Fibroblast of skin of left quadriceps (primary cell): Measurements from ENCODE around the gene HECW1.
A peak's percentile ranks its signal among the peaks of the same experiment; 100 is the strongest.

ENCODE experiments used
- DNase-seq, 2 experiments: peaks; one replicate each; pipeline ENCODE4 v3.0.0-alpha.2; 2013; ENCODE audit warnings: low read depth in 2 of 2

The HECW1 gene

GRCh38 chr7:43363035-43363791 is 250.8 kb downstream of the HECW1 start:
- DNase-seq = peak in 1 of 2 experiments; percentile 13

GRCh38 chr7:43364391-43364790 is 251.9 kb downstream of the HECW1 start:
- DNase-seq = no peak

- peak; percentile 36 to 40 for DNase-seq
These were observed 260.4 kb downstream of the HECW1 start for GRCh38 chr7:43372676-43373355.

- peak in 1 of 2 experiments; percentile 7 for DNase-seq
These were observed 264.9 kb downstream of the HECW1 start for GRCh38 chr7:43377196-43377960.

- DNase-seq = no peak
These were observed 266.8 kb downstream of the HECW1 start for GRCh38 chr7:43379210-43379609.

- no peak for DNase-seq
These were observed 272.3 kb downstream of the HECW1 start for GRCh38 chr7:43384616-43385308.

GRCh38 chr7:43385309-43385680 is 272.8 kb downstream of the HECW1 start:
- DNase-seq = no peak

- DNase-seq = no peak
These were observed 273.4 kb downstream of the HECW1 start for GRCh38 chr7:43385856-43386255.

- no peak for DNase-seq
These were observed 275.5 kb downstream of the HECW1 start for GRCh38 chr7:43387932-43388331.

- no peak for DNase-seq
These were observed 278.1 kb downstream of the HECW1 start for GRCh38 chr7:43390576-43390975.

GRCh38 chr7:43391518-43391917 is 279.1 kb downstream of the HECW1 start:
- DNase-seq = no peak

GRCh38 chr7:43392638-43393330 is 280.3 kb downstream of the HECW1 start:
- DNase-seq = no peak

- DNase-seq = no peak
These were observed 282.1 kb downstream of the HECW1 start for GRCh38 chr7:43394441-43395130.

- DNase-seq = no peak
These were observed 282.9 kb downstream of the HECW1 start for GRCh38 chr7:43395351-43395750.

- DNase-seq = no peak
These were observed 283.8 kb downstream of the HECW1 start for GRCh38 chr7:43396187-43396740.

GRCh38 chr7:43398831-43399230 is 286.4 kb downstream of the HECW1 start:
- DNase-seq = no peak

GRCh38 chr7:43405948-43406347 is 293.5 kb downstream of the HECW1 start:
- DNase-seq = no peak

GRCh38 chr7:43406961-43407360 is 294.5 kb downstream of the HECW1 start:
- no peak for DNase-seq

- DNase-seq = no peak
These were observed 296.5 kb downstream of the HECW1 start for GRCh38 chr7:43408981-43409380.

GRCh38 chr7:43417455-43417854 is 305.0 kb downstream of the HECW1 start:
- DNase-seq = no peak
